GM23338 (cell line): ENCODE data around the gene PDE7B. TPM values are rescaled to one million over a fixed set of nuclear protein-coding genes. Genes with fewer than 3 reads are reported as not detected.

Source experiments
- ATAC-seq: fragments of 200-7000 bp; cut with Tn5 transposase; 3 replicates; pipeline ENCODE4 v1.9.1; 2020
- DNase-seq: peaks from one replicate; pipeline ENCODE4 v3.0.0-alpha.2; 2015; ENCODE audit warnings: low spot score
- H2AFZ ChIP-seq: fragments of 200-600 bp; sonication (generic); 2 replicates; pipeline ENCODE4 v1.8.0; 2016; ENCODE audit warnings: antibody characterized with exemption, mild to moderate bottlenecking, moderate library complexity
- H3F3A ChIP-seq: fragments of 200-600 bp; sonication (generic); replicated peaks from 2 replicates; pipeline ENCODE4 v1.8.0; 2017; ENCODE audit warnings: antibody characterized with exemption, mixed run types, low read depth
- H3K27ac ChIP-seq: fragments of 200-600 bp; sonication (generic); 2 replicates; pipeline ENCODE4 v1.6.1; 2016; ENCODE audit warnings: low read depth
- H3K27me3 ChIP-seq: fragments of 200-600 bp; sonication (generic); 2 replicates; pipeline ENCODE4 v1.8.0; 2016; ENCODE audit warnings: mild to moderate bottlenecking, mixed run types, moderate library complexity; ENCODE audit not compliant: insufficient read depth
- H3K36me3 ChIP-seq: fragments of 200-600 bp; sonication (generic); 2 replicates; pipeline ENCODE4 v1.8.0; 2016; ENCODE audit warnings: mild to moderate bottlenecking; ENCODE audit not compliant: insufficient read depth
- H3K4me1 ChIP-seq: fragments of 200-600 bp; sonication (generic); 2 replicates; pipeline ENCODE4 v1.8.0; 2016; ENCODE audit warnings: mild to moderate bottlenecking, moderate library complexity; ENCODE audit not compliant: insufficient read depth
- H3K4me2 ChIP-seq: fragments of 200-600 bp; sonication (generic); 2 replicates; pipeline ENCODE4 v1.7.1; 2017; ENCODE audit warnings: mixed run types
- H3K4me3 ChIP-seq: fragments of 200-600 bp; sonication (generic); 2 replicates; pipeline ENCODE4 v1.6.1; 2016; ENCODE audit warnings: mixed run types
- H3K79me2 ChIP-seq: fragments of 200-600 bp; sonication (generic); replicated peaks from 2 replicates; pipeline ENCODE4 v1.8.0; 2017; ENCODE audit warnings: mild to moderate bottlenecking; ENCODE audit not compliant: insufficient read depth
- H3K9me2 ChIP-seq: fragments of 200-600 bp; sonication (generic); 2 replicates; pipeline ENCODE4 v1.8.0; 2017; ENCODE audit not compliant: insufficient read depth
- H4K20me1 ChIP-seq: fragments of 200-600 bp; sonication (generic); replicated peaks from 2 replicates; pipeline ENCODE4 v1.8.0; 2017; ENCODE audit warnings: mild to moderate bottlenecking; ENCODE audit not compliant: insufficient read depth
- H3K27ac Mint-ChIP-seq: 2 replicates; pipeline ENCODE4 v1.8.0; 2020; ENCODE audit warnings: inconsistent platforms, mild to moderate bottlenecking, moderate library complexity, mixed read lengths
- H3K27me3 Mint-ChIP-seq: 3 replicates; pipeline ENCODE4 v1.8.0; 2022; ENCODE audit warnings: low read depth, mild to moderate bottlenecking, moderate library complexity, mixed read lengths, inconsistent platforms; ENCODE audit not compliant: insufficient read depth, poor library complexity
- H3K36me3 Mint-ChIP-seq: 3 replicates; pipeline ENCODE4 v1.8.0; 2021; ENCODE audit warnings: low read depth, mild to moderate bottlenecking, inconsistent platforms, moderate library complexity, mixed read lengths
- H3K4me1 Mint-ChIP-seq: 3 replicates; pipeline ENCODE4 v1.8.0; 2020; ENCODE audit warnings: mild to moderate bottlenecking, inconsistent platforms, mixed read lengths
- H3K4me3 Mint-ChIP-seq: 3 replicates; pipeline ENCODE4 v1.8.0; 2021; ENCODE audit warnings: moderate library complexity, mild to moderate bottlenecking, inconsistent platforms, mixed read lengths
- H3K9me3 Mint-ChIP-seq: 3 replicates; pipeline ENCODE4 v1.8.0; 2020; ENCODE audit warnings: moderate library complexity, mild to moderate bottlenecking, inconsistent platforms, mixed read lengths
- CTCF ChIP-seq, 2 experiments: fragments of 200-600 bp in 1 of 2; sonication (generic) in 1 of 2; conservative IDR thresholded peaks; 2 replicates each; pipeline versions ENCODE4 v1.5.1 to v1.6.1; 2016 to 2017; ENCODE audit warnings: antibody characterized with exemption in 2 of 2, low read depth in 2 of 2, mild to moderate bottlenecking in 2 of 2, moderate library complexity in 1 of 2
- EZH2 ChIP-seq: fragments of 200-600 bp; sonication (generic); IDR thresholded peaks from one replicate; pipeline ENCODE4 v1.8.0; 2017; ENCODE audit warnings: antibody characterized with exemption, mild to moderate bottlenecking, low read depth; ENCODE audit not compliant: unreplicated experiment
- EZH2phosphoT487 ChIP-seq: fragments of 200-600 bp; sonication (generic); IDR thresholded peaks from one replicate; pipeline ENCODE4 v1.8.1; 2018; ENCODE audit warnings: antibody characterized with exemption; ENCODE audit not compliant: unreplicated experiment
- NANOG ChIP-seq: IDR thresholded peaks from 2 replicates; pipeline ENCODE4 v1.6.1; 2016; ENCODE audit warnings: antibody characterized with exemption, borderline replicate concordance
- POLR2AphosphoS5 ChIP-seq: IDR thresholded peaks from 2 replicates; pipeline ENCODE4 v1.6.1; 2016; ENCODE audit warnings: antibody characterized with exemption, low read depth
- ZNF114 ChIP-seq: fragments of 250-450 bp; sonication (Bioruptor Pico); IDR thresholded peaks from 2 replicates; pipeline ENCODE4 v1.5.0; 2020; ENCODE audit warnings: mild to moderate bottlenecking, moderate library complexity
- ZNF462 ChIP-seq: fragments of 250-450 bp; sonication (Bioruptor Pico); IDR thresholded peaks from 2 replicates; pipeline ENCODE4 v1.5.0; 2020; ENCODE audit warnings: mild to moderate bottlenecking, moderate library complexity
- polyA plus RNA-seq: library from polyadenylated mRNA; unstranded; fragments of >200 nt; fragmentation: Nextera tagmentation; extraction: Ambion mirVana; gene quantifications from 2 replicates; pipeline ENCODE4 v1.2.1, GENCODE V29; 2016
- total RNA-seq: library from RNA; depleted of rRNA; stranded (reverse); fragments of >200 nt; shearing (Covaris generic); gene quantifications from 2 replicates; pipeline ENCODE4 v1.2.3, GENCODE V29; 2014

Gene PDE7B
- total and polyA plus RNA-seq, 2 experiments from 2014 or later, result 0.07 TPM; not detected in 1

GRCh38 chr6:135820340-135820739 is 31.2 kb upstream of the PDE7B start:
- H3K4me1 Mint-ChIP-seq, result peaks cover 13% of the 10 kb centered on the region
- DNase-seq (no peak), ATAC-seq (no peak)
- no peaks in the 10 kb centered on the region for H3K27me3 ChIP-seq
- H3K36me3 ChIP-seq, result no peaks in the 10 kb centered on the region
- no peak overlapping the region; the same call in 1 of the 2 replicates for H2AFZ ChIP-seq
- no peak overlapping the region for H3K27ac Mint-ChIP-seq
- peaks cover 4% of the 10 kb centered on the region for H3K27me3 Mint-ChIP-seq
- no peak overlapping the region for H3K4me2 ChIP-seq
- no peaks in the 10 kb centered on the region for H4K20me1 ChIP-seq
- no peaks in the 10 kb centered on the region; the same call in 2 of the 3 replicates for H3K9me3 Mint-ChIP-seq
- H3K36me3 Mint-ChIP-seq, result no peaks in the 10 kb centered on the region
- TF ChIP-seq EZH2phosphoT487, result no peak
- no peak for TF ChIP-seq ZNF462 (CRISPR knock-in tag)
- TF ChIP-seq ZNF114 (CRISPR knock-in tag), result no peak
- TF ChIP-seq NANOG, result no peak
- no peak for TF ChIP-seq POLR2AphosphoS5
- TF ChIP-seq EZH2, result no peak
- no peak for TF ChIP-seq CTCF (conservative IDR thresholded peaks at IDR 0.05; ENCODE audit: low read depth in 2 of 2)
- H3K27ac ChIP-seq, result no peak overlapping the region
- H3K4me1 ChIP-seq, result peaks cover 11% of the 10 kb centered on the region
- H3K4me3 Mint-ChIP-seq, result no peak overlapping the region
- no peak overlapping the region for H3K4me3 ChIP-seq
- no peaks in the 10 kb centered on the region for H3F3A ChIP-seq
- no peaks in the 10 kb centered on the region for H3K79me2 ChIP-seq
- peaks cover 9% of the 10 kb centered on the region; the same call in 1 of the 2 replicates for H3K9me2 ChIP-seq
